HG03558 (cell line): ENCODE results near the gene MGARP.
A peak's percentile ranks its signal among the peaks of the same experiment; 100 is the strongest.
"Not testable (repeated sequence)": the region's sequence is repeated elsewhere in the genome, so short reads cannot be mapped to it uniquely, and the experiment has no call there.

Experiments used
- ATAC-seq: cut with Tn5 transposase; IDR thresholded peaks from one replicate; pipeline ENCODE4 v1.9.1; 2021; ENCODE audit warnings: moderate number of reproducible peaks; ENCODE audit not compliant: unreplicated experiment; ENCODE audit errors: extremely low read depth

MGARP gene

GRCh38 chr4:139297001-139297410 is 17.0 kb upstream of the MGARP start:
- no peak for ATAC-seq

- no peak for ATAC-seq
Observed at GRCh38 chr4:139295942-139296299, 15.9 kb upstream of the MGARP start.

- ATAC-seq: peak; percentile 83
Observed at GRCh38 chr4:139295206-139295941, 15.3 kb upstream of the MGARP start.

GRCh38 chr4:139286186-139286698 is 6.2 kb upstream of the MGARP start:
- no peak for ATAC-seq

- ATAC-seq: no peak
Observed at GRCh38 chr4:139282721-139283075, 2.7 kb upstream of the MGARP start.

GRCh38 chr4:139282065-139282720 is 2.2 kb upstream of the MGARP start:
- ATAC-seq: no peak

GRCh38 chr4:139278912-139279759 is 889 bp downstream of the MGARP start:
- ATAC-seq: no peak

GRCh38 chr4:139278485-139278884 is 1.5 kb downstream of the MGARP start:
- no peak for ATAC-seq

GRCh38 chr4:139275281-139275735 is 4.7 kb downstream of the MGARP start:
- no peak for ATAC-seq

GRCh38 chr4:139274790-139275189 is 5.2 kb downstream of the MGARP start:
- no peak for ATAC-seq

- ATAC-seq: no peak
Observed at GRCh38 chr4:139273835-139274234, 6.2 kb downstream of the MGARP start.

GRCh38 chr4:139267301-139267700 is 12.7 kb downstream of the MGARP start:
- ATAC-seq: no peak

- ATAC-seq: peak; percentile 89
Observed at GRCh38 chr4:139266583-139267257, 13.3 kb downstream of the MGARP start.

- no peak for ATAC-seq
Observed at GRCh38 chr4:139266208-139266582, 13.8 kb downstream of the MGARP start.

- no peak for ATAC-seq
Observed at GRCh38 chr4:139265654-139266053, 14.4 kb downstream of the MGARP start.

- ATAC-seq: no peak
Observed at GRCh38 chr4:139256349-139256748, 23.7 kb downstream of the MGARP start.

GRCh38 chr4:139255581-139255980 is 24.4 kb downstream of the MGARP start:
- ATAC-seq: not testable (repeated sequence)

- no peak for ATAC-seq
Observed at GRCh38 chr4:139253713-139254112, 26.3 kb downstream of the MGARP start.

- no peak for ATAC-seq
Observed at GRCh38 chr4:139253046-139253445, 27.0 kb downstream of the MGARP start.

GRCh38 chr4:139247700-139248238 is 32.3 kb downstream of the MGARP start:
- no peak for ATAC-seq
